ENCODE results near the gene RNF113B. TPM values are rescaled to one million over a fixed set of nuclear protein-coding genes. Genes with fewer than 3 reads are reported as not detected.

Gene RNF113B
- total RNA-seq, 1 donor from 2014 or later, result not detected

DNA sequence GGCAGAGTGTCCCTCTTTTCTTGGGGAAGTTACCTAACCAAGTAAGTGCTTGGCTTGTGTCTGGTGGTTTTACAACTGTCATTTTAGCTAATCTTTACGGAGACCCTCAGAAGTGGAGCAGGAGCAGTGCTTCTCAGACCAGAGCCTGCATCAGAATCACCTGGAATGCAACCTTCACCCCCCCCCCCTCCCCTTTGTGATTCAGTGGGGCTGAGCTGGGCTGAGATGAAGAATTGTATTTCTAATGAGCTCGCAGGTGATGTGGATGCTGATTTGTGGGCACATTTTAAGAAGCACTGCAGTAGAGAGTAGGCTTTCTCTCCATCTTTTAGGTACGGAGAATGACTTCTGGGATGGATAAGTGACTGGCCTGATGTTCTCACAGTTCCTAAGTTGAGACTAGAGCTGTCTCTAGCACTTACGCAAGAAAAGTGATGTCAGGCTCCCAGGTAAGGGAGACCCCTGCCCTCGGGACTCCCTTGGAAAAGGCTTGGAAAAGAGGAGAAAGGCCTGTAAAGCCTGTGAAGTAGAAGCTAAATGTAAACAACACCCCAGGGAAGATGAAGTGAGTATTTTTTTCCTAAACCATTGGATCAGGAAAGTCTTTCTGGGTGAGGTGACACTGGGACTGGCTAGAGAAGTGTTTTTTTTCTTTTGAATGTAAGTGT, 23.3 kb upstream of the RNF113B start:
- Mint-ChIP-seq H3K4me1 (ENCODE audit: low read depth) (peaks cover 77% of the 10 kb centered on the region), H3K27ac (ENCODE audit: unreplicated experiment) (peak overlapping the region; percentile 18), H3K4me3 (ENCODE audit: unreplicated experiment) (no peak overlapping the region), H3K27me3 (ENCODE audit: low read depth) (no peaks in the 10 kb centered on the region), H3K36me3 (ENCODE audit: low read depth) (peaks cover 8% of the 10 kb centered on the region), H3K9me3 (ENCODE audit: low read depth) (peaks cover 6% of the 10 kb centered on the region)
- DNase-seq (ENCODE audit: low spot score), result no peak
- TF ChIP-seq, protein P1, sequence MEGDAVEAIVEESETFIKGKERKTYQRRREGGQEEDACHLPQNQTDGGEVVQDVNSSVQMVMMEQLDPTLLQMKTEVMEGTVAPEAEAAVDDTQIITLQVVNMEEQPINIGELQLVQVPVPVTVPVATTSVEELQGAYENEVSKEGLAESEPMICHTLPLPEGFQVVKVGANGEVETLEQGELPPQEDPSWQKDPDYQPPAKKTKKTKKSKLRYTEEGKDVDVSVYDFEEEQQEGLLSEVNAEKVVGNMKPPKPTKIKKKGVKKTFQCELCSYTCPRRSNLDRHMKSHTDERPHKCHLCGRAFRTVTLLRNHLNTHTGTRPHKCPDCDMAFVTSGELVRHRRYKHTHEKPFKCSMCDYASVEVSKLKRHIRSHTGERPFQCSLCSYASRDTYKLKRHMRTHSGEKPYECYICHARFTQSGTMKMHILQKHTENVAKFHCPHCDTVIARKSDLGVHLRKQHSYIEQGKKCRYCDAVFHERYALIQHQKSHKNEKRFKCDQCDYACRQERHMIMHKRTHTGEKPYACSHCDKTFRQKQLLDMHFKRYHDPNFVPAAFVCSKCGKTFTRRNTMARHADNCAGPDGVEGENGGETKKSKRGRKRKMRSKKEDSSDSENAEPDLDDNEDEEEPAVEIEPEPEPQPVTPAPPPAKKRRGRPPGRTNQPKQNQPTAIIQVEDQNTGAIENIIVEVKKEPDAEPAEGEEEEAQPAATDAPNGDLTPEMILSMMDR (IDR thresholded peaks at IDR 0.05), result no peak

DNA sequence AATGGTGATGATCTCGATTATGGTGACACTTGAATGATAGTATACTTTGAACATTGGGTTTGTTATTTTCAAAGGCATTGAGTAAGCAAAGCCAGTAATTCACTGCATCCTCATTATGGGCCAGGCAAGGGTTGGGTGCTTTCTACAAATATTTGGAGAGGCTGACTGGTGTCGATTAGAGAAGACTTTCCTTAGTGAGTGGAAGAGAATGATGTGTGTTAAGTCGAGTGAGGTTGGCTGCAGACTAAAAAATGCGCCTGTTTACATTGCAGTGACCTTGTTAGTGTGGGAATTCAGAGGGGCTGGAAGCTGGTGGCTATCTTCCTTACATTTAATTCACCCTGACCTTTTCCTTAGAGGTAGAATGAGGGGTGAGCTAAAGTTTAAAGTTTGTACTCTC, 22.4 kb upstream of the RNF113B start:
- Mint-ChIP-seq H3K27ac (ENCODE audit: unreplicated experiment) (no peak overlapping the region), H3K9me3 (ENCODE audit: low read depth) (peaks cover under 1% of the 10 kb centered on the region), H3K36me3 (ENCODE audit: low read depth) (peaks cover 8% of the 10 kb centered on the region), H3K4me1 (ENCODE audit: low read depth) (peaks cover 79% of the 10 kb centered on the region), H3K4me3 (ENCODE audit: unreplicated experiment) (no peak overlapping the region), H3K27me3 (ENCODE audit: low read depth) (no peaks in the 10 kb centered on the region)
- DNase-seq (ENCODE audit: low spot score), result no peak
- TF ChIP-seq, protein P1 (IDR thresholded peaks at IDR 0.05), result no peak

DNA sequence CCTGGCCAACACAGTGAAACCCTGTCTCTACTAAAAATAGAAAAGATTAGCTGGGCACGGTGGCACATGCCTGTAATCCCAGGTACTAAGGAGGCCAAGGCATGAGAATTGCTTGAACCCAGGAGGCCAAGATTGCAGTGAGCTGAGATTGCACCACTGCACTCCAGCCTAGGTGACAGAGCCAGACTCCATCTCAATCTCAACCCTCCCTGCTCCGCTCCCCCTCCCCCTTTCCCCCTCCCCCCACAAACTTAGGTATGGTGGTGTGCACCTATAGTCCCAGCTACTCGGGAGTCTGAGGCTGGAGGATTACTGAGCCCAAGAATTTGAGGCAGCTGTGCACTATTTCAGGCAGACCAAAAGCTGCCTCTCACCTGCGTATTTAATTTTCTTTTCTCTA, 21.6 kb upstream of the RNF113B start:
- TF ChIP-seq, protein P1 (IDR thresholded peaks at IDR 0.05), result no peak
- H3K4me1 Mint-ChIP-seq (ENCODE audit: low read depth), result peaks cover 71% of the 10 kb centered on the region
- no peaks in the 10 kb centered on the region for H3K27me3 Mint-ChIP-seq (ENCODE audit: low read depth)
- peaks cover 8% of the 10 kb centered on the region for H3K36me3 Mint-ChIP-seq (ENCODE audit: low read depth)
- H3K9me3 Mint-ChIP-seq (ENCODE audit: low read depth), result no peaks in the 10 kb centered on the region
- no peak for DNase-seq (ENCODE audit: low spot score)
- no peak overlapping the region for H3K4me3 Mint-ChIP-seq (ENCODE audit: unreplicated experiment)
- H3K27ac Mint-ChIP-seq (ENCODE audit: unreplicated experiment), result no peak overlapping the region

DNA sequence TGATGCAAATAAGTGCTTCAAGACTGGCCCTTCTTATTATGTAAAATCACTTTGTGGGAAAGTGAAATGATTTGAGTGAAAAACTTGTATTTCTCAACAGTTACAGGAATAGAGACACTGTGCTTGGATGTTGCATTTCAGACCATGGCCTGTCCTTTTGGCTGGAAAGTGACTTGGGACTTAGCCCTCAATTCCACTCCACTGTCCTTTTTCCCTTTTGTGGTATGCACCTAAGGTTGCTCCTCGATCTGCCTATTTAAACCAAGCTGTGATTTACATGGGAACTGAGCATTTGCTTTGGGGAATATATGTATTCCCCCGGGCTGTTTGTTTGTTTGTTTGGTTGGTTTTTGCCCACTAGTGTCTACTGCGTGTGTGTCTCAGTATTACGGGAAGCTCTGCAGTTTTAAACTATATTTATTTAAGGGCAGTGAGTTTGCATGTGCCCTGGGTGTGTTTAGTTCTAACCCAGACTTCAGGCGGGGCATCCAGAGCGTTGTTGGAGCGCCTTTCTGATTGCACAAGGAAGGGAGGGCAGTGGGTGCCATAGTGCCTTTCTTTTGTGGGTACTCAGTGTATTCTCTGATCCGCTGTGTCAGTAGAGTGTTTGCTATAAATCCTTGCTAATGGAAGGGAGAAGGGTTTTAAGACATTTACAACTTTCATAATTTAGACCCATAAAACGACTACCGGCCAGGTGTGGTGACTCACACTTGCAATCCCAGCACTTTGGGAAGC, 18.2 kb upstream of the RNF113B start:
- Mint-ChIP-seq H3K27ac (ENCODE audit: unreplicated experiment) (peak overlapping the region; percentile 54), H3K4me1 (ENCODE audit: low read depth) (peaks cover 69% of the 10 kb centered on the region), H3K27me3 (ENCODE audit: low read depth) (no peaks in the 10 kb centered on the region), H3K4me3 (ENCODE audit: unreplicated experiment) (no peak overlapping the region), H3K36me3 (ENCODE audit: low read depth) (peaks cover 5% of the 10 kb centered on the region), H3K9me3 (ENCODE audit: low read depth) (no peaks in the 10 kb centered on the region)
- DNase-seq (ENCODE audit: low spot score), result no peak
- TF ChIP-seq, protein P1 (IDR thresholded peaks at IDR 0.05), result no peak

DNA sequence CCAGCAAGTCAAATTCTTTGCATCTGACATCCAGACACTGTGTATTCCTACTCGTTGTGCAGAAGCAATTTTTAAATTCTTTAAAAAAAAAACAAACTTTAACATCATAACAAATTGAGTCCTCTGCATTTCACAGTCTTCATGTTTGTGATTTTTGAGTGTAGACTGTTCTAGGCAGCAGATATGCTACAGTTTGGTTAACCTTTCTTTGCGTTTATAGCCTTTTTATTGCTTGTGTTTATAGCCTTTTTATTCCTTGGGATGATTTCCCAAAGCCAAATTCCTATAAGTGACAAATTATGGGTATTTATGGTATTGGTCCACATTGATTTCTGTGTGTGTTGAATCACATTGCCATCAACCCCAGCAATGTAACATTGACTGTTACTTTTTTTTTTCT, 14.9 kb upstream of the RNF113B start:
- peaks cover 86% of the 10 kb centered on the region for H3K4me1 Mint-ChIP-seq (ENCODE audit: low read depth)
- no peak overlapping the region for H3K4me3 Mint-ChIP-seq (ENCODE audit: unreplicated experiment)
- H3K9me3 Mint-ChIP-seq (ENCODE audit: low read depth), result no peaks in the 10 kb centered on the region
- H3K36me3 Mint-ChIP-seq (ENCODE audit: low read depth), result peaks cover 3% of the 10 kb centered on the region
- H3K27me3 Mint-ChIP-seq (ENCODE audit: low read depth), result no peaks in the 10 kb centered on the region
- peak overlapping the region; percentile 81 for H3K27ac Mint-ChIP-seq (ENCODE audit: unreplicated experiment)
- TF ChIP-seq, protein P1 (IDR thresholded peaks at IDR 0.05), result no peak
- DNase-seq (ENCODE audit: low spot score), result no peak
